ENCODE measurements around the gene DNMT3A. TPM values are rescaled to one million over a fixed set of nuclear protein-coding genes. Genes with fewer than 3 reads are reported as not detected.
A peak's percentile ranks its signal among the peaks of the same experiment; 100 is the strongest.

DNMT3A gene
- total and polyA plus RNA-seq, 5 experiments from 2014 or later, result 17.9 to 122 (median 31.2) TPM

- Mint-ChIP-seq H3K4me3 (no peak overlapping the region), H3K9me3 (no peaks in the 10 kb centered on the region), H3K27me3 (no peaks in the 10 kb centered on the region), H3K27ac (peak overlapping the region in 8 of 10 donors; percentile 8 to 87 (median 67)), H3K4me1 (peaks cover 1 to 15% (median 11%) of the 10 kb centered on the region in 4 donors), H3K36me3 (peaks cover 0 to 99% (median 14%) of the 10 kb centered on the region in 3 donors)
- no peak for ATAC-seq
- no peak for DNase-seq
- POLR2A ChIA-PET, result interaction anchor here (1.2 to 1.4 kb wide), 3 partner anchors 11 to 65 kb away, joined by 3 to 4 read pairs (median 3); no protein-coding TSS in a partner anchor
Observed at GRCh38 chr2:25236736-25237135, 105.0 kb downstream of the DNMT3A start.

- Mint-ChIP-seq H3K27ac (peak overlapping the region; percentile 26 to 82 (median 52)), H3K36me3 (peaks cover 0 to 81% (median 11%) of the 10 kb centered on the region in 3 donors), H3K4me1 (peaks cover 1 to 24% (median 14%) of the 10 kb centered on the region in 4 donors), H3K9me3 (no peaks in the 10 kb centered on the region), H3K27me3 (no peaks in the 10 kb centered on the region), H3K4me3 (no peak overlapping the region)
- peak in 1 of 10 donors; percentile 24 for DNase-seq
- no peak for ATAC-seq
- POLR2A ChIA-PET, result no interaction called here
Observed at GRCh38 chr2:25234738-25235137, 107.0 kb downstream of the DNMT3A start.

GRCh38 chr2:25233916-25234605 is 107.7 kb downstream of the DNMT3A start:
- Mint-ChIP-seq H3K27ac (peak overlapping the region in 9 of 10 donors; percentile 12 to 88 (median 66)), H3K4me1 (peaks cover 1 to 29% (median 18%) of the 10 kb centered on the region in 4 donors)
- POLR2A ChIA-PET, result no interaction called here

GRCh38 chr2:25232248-25232825 is 109.4 kb downstream of the DNMT3A start:
- H3K36me3 Mint-ChIP-seq, result peaks cover 0 to 61% (median 9%) of the 10 kb centered on the region in 3 donors
- POLR2A ChIA-PET, result interaction anchor here (0.5 kb wide), 1 partner anchor 21 kb away, joined by 4 read pairs; no protein-coding TSS in a partner anchor
- no peak overlapping the region for H3K4me3 Mint-ChIP-seq

More at GRCh38 chr2:25233916-25234605, 107.7 kb downstream of the DNMT3A start:
- H3K27me3 Mint-ChIP-seq, result no peaks in the 10 kb centered on the region
- no peaks in the 10 kb centered on the region for H3K9me3 Mint-ChIP-seq
- H3K36me3 Mint-ChIP-seq, result peaks cover 0 to 75% (median 9%) of the 10 kb centered on the region in 3 donors
- DNase-seq, result peak in 1 of 10 donors; percentile 14
- no peak overlapping the region for H3K4me3 Mint-ChIP-seq
- ATAC-seq, result no peak

GRCh38 chr2:25230948-25231311 is 110.8 kb downstream of the DNMT3A start:
- H3K4me1 Mint-ChIP-seq, result peaks cover 10 to 37% (median 19%) of the 10 kb centered on the region in 4 donors
- DNase-seq (no peak), ATAC-seq (no peak)
- H3K9me3 Mint-ChIP-seq, result no peaks in the 10 kb centered on the region
- H3K27ac Mint-ChIP-seq, result peak overlapping the region in 2 of 10 donors; percentile 8 to 40
- H3K27me3 Mint-ChIP-seq, result no peaks in the 10 kb centered on the region
- H3K36me3 Mint-ChIP-seq, result peaks cover 0 to 47% (median 6%) of the 10 kb centered on the region in 3 donors
- POLR2A ChIA-PET, result interaction anchor here (1.0 to 1.2 kb wide), 2 partner anchors 10 to 42 kb away, joined by 3 to 5 read pairs; no protein-coding TSS in a partner anchor
- H3K4me3 Mint-ChIP-seq, result no peak overlapping the region

More at GRCh38 chr2:25232248-25232825, 109.4 kb downstream of the DNMT3A start:
- H3K27ac Mint-ChIP-seq, result peak overlapping the region in 8 of 10 donors; percentile 23 to 86 (median 76)
- H3K27me3 Mint-ChIP-seq, result no peaks in the 10 kb centered on the region
- DNase-seq (peak in 1 of 10 donors; percentile 41), ATAC-seq (no peak)
- no peaks in the 10 kb centered on the region for H3K9me3 Mint-ChIP-seq
- peaks cover 3 to 39% (median 20%) of the 10 kb centered on the region in 4 donors for H3K4me1 Mint-ChIP-seq

- POLR2A ChIA-PET, result interaction anchor here (0.5 to 1.2 kb wide), 4 partner anchors 10 to 495 kb away, joined by 3 to 6 read pairs (median 4); no protein-coding TSS in a partner anchor
- Mint-ChIP-seq H3K4me1 (peaks cover 11 to 34% (median 18%) of the 10 kb centered on the region in 4 donors), H3K27ac (peak overlapping the region in 8 of 10 donors; percentile 28 to 79 (median 72)), H3K4me3 (no peak overlapping the region), H3K9me3 (no peaks in the 10 kb centered on the region), H3K36me3 (peaks cover 0 to 41% (median 6%) of the 10 kb centered on the region in 3 donors), H3K27me3 (no peaks in the 10 kb centered on the region)
- peak in 1 of 10 donors; percentile 54 for DNase-seq
- no peak for ATAC-seq
Observed at GRCh38 chr2:25230198-25230947, 111.4 kb downstream of the DNMT3A start.

- ATAC-seq (no peak), DNase-seq (peak in 1 of 10 donors; percentile 27)
- H3K27me3 Mint-ChIP-seq, result no peaks in the 10 kb centered on the region
- peaks cover 0 to 33% (median 6%) of the 10 kb centered on the region in 3 donors for H3K36me3 Mint-ChIP-seq
- POLR2A ChIA-PET, result interaction anchor here (0.5 to 2.0 kb wide), 5 partner anchors 33 to 496 kb away, joined by 3 to 9 read pairs (median 6); no protein-coding TSS in a partner anchor
- H3K4me3 Mint-ChIP-seq, result peak overlapping the region in 1 of 10 donors; percentile 24
- no peaks in the 10 kb centered on the region for H3K9me3 Mint-ChIP-seq
- H3K4me1 Mint-ChIP-seq, result peaks cover 11 to 34% (median 20%) of the 10 kb centered on the region in 4 donors
- peak overlapping the region in 9 of 10 donors; percentile 19 to 80 (median 44) for H3K27ac Mint-ChIP-seq
Observed at GRCh38 chr2:25229279-25230197, 112.2 kb downstream of the DNMT3A start.

- POLR2A ChIA-PET, result interaction anchor here (0.8 to 2.0 kb wide), 4 partner anchors 13 to 44 kb away, joined by 3 to 9 read pairs (median 6); no protein-coding TSS in a partner anchor
- Mint-ChIP-seq H3K27ac (peak overlapping the region in 7 of 10 donors; percentile 28 to 73 (median 55)), H3K36me3 (peaks cover 0 to 26% (median 3%) of the 10 kb centered on the region in 3 donors)
Observed at GRCh38 chr2:25228848-25229278, 112.9 kb downstream of the DNMT3A start.

GRCh38 chr2:25227576-25227975 is 114.1 kb downstream of the DNMT3A start:
- peak overlapping the region in 4 of 10 donors; percentile 15 to 68 (median 34) for H3K27ac Mint-ChIP-seq

More at GRCh38 chr2:25228848-25229278, 112.9 kb downstream of the DNMT3A start:
- DNase-seq (peak in 6 of 10 donors; percentile 22 to 66 (median 32)), ATAC-seq (peak; percentile 55 to 78)
- H3K27me3 Mint-ChIP-seq, result no peaks in the 10 kb centered on the region
- peaks cover 11 to 39% (median 21%) of the 10 kb centered on the region in 4 donors for H3K4me1 Mint-ChIP-seq
- H3K4me3 Mint-ChIP-seq, result peak overlapping the region in 1 of 10 donors; percentile 24
- no peaks in the 10 kb centered on the region for H3K9me3 Mint-ChIP-seq

GRCh38 chr2:25226827-25227226 is 114.9 kb downstream of the DNMT3A start:
- peaks cover 13 to 38% (median 20%) of the 10 kb centered on the region in 4 donors for H3K4me1 Mint-ChIP-seq

More at GRCh38 chr2:25227576-25227975, 114.1 kb downstream of the DNMT3A start:
- peak overlapping the region in 1 of 10 donors; percentile 15 for H3K4me3 Mint-ChIP-seq
- H3K27me3 Mint-ChIP-seq, result no peaks in the 10 kb centered on the region
- peaks cover 0 to 13% (median 0%) of the 10 kb centered on the region in 3 donors for H3K36me3 Mint-ChIP-seq
- ATAC-seq (no peak), DNase-seq (peak in 1 of 10 donors; percentile 34)
- no peaks in the 10 kb centered on the region for H3K9me3 Mint-ChIP-seq
- H3K4me1 Mint-ChIP-seq, result peaks cover 11 to 39% (median 21%) of the 10 kb centered on the region in 4 donors
- POLR2A ChIA-PET, result interaction anchor here (1.2 to 2.0 kb wide), 4 partner anchors 12 to 46 kb away, joined by 4 to 9 read pairs (median 6); no protein-coding TSS in a partner anchor

More at GRCh38 chr2:25226827-25227226, 114.9 kb downstream of the DNMT3A start:
- no peaks in the 10 kb centered on the region for H3K27me3 Mint-ChIP-seq
- peak in 1 of 10 donors; percentile 45 for DNase-seq
- no peak overlapping the region for H3K4me3 Mint-ChIP-seq
- peaks cover 0 to 6% (median 0%) of the 10 kb centered on the region in 3 donors for H3K36me3 Mint-ChIP-seq
- ATAC-seq, result no peak
- POLR2A ChIA-PET, result interaction anchor here (1.7 to 1.8 kb wide), 2 partner anchors 11 to 14 kb away, joined by 5 to 6 read pairs; no protein-coding TSS in a partner anchor
- no peaks in the 10 kb centered on the region for H3K9me3 Mint-ChIP-seq
- peak overlapping the region in 4 of 10 donors; percentile 53 to 79 (median 63) for H3K27ac Mint-ChIP-seq
